ENCODE data around the gene TJP1.

TJP1 gene

DNA sequence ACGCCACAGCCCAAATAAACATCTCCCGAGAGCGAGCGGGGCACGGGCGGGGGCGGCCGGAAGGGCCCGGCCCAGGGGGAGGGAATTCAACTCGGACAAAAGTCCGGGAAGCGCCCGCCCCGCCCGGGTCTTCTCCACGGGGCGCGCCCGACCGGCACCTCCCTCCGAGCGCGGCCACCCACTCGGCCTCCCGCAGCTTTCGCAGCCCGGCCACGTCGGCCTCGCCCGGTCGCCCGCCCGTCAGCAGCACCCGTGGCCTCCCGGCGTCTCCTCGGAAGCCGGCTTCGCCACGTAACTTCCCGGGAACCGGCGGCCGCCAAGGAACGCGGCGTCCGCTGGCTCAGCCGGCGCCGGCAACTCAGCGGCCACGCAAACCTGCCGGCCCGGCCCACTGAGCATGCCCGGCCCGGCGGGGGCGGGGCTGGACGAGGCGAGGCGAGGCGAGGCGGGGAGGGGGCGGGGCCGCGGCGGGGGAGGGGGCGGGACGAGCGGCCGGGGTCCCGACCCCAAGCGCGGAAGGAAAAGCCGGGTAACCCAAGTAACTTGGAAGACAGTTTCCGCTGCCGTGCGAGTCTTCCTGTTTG, at the start of gene TJP1:
TJP1 (minus strand) TSS at position 369 of the 584 bp plus-strand sequence. CDS start 440 bp downstream, outside the sequence.
- DNase-seq (ENCODE audit: low read depth): peak; percentile 72

DNA sequence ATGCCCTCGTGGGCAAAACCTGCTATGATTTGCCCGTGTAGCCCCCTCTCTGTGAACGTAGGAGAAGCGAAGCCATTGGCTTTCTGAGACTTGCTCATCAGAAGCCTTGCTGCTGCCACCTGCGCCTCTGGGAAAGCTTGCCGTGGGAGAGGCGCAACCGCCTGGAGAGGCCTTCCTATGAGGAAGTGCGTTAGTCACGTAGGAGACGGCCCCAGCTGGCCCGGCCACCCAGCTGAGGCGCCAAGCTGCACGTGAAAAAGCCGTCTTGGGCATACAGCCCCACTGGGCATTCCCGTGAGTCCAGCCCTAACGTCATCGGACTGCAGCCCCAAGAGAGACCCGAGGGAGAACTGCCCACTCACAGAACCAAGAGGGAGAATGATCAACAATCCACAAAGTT, 49.1 kb upstream of the TJP1 start:
- no peak for DNase-seq (ENCODE audit: low read depth)

DNA sequence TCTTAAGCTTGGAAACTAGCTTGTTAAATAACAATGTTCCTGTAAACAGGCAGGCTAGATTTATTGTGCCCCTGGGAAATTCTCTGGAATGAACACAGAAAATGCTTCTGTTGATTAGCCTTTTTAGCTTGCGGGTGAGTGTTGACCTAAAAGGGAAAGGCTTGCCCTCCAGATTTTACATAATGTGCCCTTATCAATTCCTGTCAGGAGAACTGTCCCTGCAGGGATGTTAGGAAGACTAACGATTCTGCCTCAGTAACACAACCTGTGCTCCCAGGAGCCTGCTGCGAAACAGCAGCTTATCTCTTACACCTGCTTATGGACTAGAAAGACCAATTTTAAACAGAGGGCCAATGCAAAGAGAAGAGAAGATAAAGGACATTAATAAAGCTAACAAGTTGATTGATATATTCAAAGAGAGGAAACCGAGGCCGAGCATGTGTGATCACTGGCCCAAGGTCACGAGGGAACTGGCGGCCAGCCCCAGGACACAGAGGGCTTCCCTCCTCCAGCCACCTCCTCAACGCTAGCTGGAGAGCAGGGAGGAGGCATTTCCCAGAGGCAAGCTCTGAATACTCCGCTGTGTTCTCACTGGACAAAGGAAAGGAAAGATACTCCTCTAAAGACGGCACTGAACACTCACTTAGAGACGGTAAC, 48.4 kb upstream of the TJP1 start:
- no peak for DNase-seq (ENCODE audit: low read depth)

DNA sequence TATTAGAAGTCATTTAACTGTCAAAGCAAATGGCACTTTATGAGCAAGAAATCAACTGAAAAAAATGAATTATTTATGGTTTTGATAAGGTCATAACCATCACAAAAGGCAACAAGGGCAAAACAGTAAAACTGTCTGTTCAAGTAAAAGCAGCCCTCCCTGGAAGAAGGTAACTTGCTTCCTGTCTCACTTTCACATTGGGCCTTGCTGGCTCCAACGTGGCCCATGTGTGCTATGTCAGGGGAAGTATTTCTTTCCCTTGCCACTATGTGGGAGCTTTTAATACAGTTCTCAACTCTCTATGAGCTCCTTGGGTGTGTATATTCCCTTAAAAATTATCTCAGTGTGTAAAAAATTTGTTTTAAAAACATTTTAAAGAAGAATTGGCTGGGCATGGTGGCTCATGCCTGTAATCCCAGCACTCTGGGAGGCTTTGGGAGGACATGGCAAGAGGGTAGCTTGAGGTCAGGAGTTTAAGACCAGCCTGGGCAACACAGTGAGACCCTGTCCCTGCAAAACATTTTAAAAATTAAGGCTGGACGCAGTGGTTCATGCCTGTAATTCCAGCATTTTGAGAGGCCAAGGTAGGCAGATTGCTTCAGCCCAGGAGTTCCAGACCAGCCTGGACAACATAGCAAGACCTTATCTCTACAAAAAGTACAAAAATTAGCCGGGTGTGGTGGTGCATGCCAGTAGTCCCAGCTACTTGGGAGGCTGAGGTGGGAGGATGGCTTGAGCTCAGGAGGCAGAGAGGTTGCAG, 45.2 kb upstream of the TJP1 start:
- no peak for DNase-seq (ENCODE audit: low read depth)

DNA sequence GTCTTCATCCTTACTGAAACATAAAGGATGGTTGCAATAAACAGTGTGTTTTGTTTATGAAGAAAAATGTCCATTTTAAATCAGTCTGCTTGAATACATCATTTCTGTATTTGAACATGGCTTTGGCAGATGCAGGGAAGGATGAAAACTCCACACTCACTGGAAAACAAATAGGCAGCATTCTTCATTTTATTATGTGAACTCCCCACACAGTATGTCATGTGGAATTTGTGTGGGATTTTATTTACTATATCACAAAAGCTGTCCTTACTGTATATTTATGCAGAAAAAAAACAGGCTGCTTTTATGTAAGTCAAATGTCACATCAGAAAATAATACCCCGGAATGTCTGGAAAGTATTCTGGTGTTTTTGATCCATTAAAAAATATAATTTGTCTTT, 44.1 kb upstream of the TJP1 start:
- no peak for DNase-seq (ENCODE audit: low read depth)

DNA sequence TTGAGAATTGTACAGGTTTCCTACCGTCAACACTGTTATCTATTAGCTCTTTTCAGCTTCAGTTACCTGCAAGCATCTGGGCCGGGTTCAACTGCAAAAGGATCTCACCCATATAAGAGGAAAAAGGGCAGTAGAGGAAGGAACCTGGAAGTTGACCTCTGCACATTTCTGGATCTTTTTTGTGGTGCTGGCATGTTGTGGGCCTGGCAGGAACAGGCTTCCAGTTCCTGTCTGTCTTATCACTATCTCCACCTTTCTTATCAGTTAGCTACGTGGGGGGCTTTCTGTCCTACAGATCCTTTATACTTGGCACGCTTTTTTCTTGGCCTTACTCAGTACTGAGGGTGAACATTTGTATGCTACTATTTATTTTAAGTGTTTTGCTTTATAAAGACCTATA, 42.2 kb upstream of the TJP1 start:
- no peak for DNase-seq (ENCODE audit: low read depth)

DNA sequence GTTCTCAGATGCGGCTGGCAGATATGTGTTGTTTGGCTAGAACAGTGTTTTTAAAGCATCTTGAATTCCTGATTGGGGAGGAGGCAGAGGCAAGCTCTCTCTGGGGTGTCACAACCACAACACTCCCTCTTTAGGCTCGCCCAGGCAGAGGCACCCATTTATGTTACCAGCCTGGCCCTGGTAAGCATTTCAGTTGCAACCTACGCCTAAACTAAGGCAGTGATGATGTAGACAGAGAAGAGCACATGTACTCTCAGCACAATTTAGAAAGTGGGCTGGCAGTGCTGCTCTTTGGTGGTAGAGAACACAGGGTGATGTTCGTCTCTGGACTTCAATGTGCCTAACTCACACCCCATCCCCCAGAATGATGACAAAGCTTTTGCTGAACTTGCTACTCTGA, 41.2 kb upstream of the TJP1 start:
- DNase-seq (ENCODE audit: low read depth): no peak

DNA sequence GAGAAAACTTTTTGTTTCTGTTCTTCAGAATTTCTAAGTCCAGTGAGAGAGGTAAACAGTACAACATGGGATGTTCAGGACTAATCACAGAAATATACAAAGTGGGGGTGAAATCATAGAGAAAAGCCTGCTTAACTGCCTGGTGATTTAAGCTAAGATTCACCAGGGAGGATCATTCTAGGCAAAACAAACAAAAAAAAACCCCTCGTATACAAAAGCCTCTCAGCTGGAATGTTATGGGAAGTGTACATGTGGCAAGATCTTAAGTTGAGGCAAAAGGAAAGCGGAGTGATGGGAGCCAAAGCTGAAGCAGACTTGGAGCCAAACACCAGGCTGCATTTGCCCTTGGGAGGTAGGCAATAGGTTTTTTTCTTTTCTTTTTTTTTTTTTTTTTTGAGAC, 40.0 kb upstream of the TJP1 start:
- DNase-seq (ENCODE audit: low read depth): no peak

DNA sequence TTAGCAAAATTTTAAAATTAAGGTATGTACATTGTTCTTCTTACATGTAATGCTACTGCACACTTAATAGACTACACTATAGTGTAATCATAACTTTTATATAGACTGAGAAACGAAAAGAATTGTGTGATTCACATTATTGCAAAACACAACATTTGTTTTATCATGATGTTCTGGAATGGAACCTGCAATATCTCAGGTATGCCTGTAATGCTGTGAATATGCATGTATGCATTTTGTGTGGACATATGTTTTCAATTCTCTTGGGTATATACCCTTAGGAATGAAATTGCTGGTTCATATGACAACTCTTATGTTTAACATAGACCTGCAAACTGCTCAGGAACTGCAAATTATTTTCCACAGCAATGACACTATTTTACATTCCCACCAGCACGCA, 38.6 kb upstream of the TJP1 start:
- DNase-seq (ENCODE audit: low read depth): no peak

DNA sequence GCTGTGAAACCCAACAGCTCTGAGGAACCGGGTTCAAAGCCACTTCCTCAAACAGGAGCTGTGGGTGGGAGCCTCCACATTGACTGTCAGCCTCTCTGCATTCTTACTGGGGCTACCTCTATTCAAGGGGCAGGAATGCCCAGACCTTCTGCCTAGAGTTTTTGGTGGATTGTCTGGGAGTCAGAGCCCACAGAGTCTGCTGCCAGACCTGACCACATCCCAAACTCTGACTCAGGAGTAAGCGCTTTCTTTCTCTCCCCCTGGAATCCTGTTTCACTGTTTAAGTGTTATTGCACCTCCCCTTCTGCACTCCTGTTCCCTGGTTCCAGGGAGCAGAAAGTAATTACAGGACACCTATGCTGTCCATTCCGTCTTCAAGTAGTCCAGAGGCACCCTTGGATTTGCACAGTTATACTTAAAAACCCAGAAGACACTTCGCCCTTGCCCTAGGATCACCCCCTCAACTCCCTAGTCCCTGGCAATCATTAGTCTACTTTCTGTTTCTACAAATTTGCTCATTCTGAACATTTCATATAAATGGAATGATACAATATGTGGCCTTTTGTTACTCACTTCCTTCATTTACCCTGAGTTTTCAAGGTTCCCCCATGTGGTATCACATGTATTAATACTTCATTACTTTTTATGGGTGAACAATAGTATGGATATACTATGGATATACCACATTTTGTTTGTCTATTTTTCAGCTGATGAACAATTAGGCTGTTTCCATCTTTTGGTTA, 37.9 kb upstream of the TJP1 start:
- DNase-seq (ENCODE audit: low read depth): no peak

DNA sequence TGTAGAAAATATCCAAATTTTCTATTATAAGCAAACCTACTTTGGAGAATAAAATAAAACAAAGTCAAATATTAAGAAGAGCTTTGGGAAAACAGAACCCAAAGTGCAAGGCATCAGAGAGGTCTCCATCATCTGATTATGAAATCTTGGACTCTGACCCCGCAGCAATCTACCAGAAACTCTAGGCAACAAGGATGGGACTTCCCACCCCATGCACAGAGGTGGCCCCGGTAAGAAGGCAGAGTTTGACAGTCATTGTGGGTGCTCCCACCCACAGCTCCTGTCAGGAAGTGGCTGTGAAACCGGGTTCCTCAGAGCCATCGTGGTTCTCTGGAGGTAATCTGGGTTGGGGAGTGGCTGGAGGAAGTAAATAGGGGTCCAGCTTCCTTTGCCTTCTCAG, 37.0 kb upstream of the TJP1 start:
- no peak for DNase-seq (ENCODE audit: low read depth)

DNA sequence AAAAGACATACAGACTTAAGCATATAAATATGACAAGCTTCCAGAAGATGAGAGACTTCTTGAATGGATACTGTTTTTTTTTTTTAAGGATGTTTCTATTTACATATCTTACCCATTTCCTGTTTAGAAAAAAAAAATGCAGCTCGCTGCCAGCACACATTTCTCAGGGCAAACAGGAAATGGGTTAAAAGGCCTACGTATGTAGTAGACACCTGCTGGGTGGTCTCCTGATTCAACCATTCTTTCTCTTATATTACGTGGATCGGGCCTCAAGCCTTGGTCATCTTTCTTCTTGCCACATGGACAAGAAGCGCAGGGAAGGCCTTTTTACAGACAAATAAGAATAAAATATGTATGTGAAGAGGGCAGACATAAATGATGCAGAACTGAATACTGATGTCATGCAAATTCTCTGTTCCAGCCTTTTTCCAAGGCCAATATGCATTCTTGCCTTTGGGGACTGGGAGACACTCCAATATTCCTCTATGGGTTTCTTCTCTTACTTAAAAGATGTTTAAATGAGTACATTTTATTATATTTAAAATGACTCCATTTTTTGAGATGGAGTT, 35.0 kb upstream of the TJP1 start:
- no peak for DNase-seq (ENCODE audit: low read depth)

DNA sequence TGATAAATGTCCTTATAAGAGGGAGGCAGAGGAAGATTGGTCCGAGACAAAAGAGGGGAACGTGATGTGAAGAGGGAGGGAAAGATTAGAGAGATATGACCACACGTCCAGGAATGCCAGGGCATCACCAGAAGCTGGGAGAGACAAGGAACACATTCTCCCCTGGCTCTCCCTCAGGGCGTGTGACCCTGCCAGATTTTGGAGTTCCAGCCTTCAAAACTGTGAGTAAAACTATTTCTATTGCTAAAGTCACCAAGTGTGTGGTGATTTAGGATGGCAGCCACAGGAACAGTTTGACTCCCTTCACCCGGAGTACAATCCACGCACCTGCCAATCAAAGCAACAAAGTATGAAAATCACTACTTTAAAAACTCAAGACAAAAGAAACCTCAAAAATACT, 32.1 kb upstream of the TJP1 start:
- no peak for DNase-seq (ENCODE audit: low read depth)

DNA sequence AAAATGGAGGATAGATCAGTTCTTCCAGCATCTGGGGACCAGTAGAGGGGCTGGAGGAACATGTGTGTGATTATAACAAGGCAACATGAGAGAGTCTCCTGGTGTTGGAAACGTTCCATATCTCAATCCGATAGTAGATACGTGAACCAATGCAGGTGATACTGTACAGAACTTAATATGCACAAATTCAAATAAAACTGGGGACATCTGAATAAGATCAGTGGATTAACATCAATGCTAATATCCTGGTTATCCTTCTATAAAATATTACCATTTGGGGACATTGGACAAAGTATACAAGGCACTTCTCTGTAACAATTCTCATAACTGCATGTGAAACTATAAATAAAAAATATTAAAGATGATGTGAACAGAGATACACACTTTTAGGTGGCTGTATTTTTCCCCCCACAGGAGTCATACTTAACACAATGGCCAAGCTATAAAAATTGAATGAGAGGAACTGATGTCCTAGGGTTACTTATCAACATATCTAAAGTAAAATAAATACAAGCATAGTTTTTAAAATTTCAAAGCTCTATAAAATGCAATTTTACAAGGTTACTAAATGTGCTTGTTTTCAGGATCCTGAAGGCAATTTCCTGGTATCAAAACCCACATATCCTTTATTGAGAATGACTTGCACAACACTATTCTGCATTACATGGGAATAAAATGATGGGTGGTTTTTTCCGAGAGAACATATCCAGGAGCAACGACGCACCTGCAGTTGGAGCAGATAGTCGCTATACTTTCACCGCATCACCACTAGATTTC, 31.1 kb upstream of the TJP1 start:
- DNase-seq (ENCODE audit: low read depth): no peak

DNA sequence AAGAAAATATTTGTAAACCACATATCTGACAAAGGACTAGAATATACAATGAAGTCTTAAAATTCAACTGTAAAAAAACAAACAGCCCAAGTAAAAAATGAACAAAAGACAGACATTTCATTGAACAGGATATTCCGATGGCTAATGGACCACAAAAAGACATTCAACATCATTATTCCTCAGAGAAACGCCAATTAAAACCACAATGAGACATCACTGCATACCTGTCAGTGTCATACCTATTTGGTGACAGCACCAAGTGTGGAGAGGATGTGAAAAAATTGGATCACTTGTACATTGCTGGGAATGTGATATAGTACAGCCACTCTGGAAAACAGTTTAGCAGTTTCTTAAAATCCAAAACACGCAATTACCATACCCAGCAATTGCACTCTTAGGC, 29.9 kb upstream of the TJP1 start:
- no peak for DNase-seq (ENCODE audit: low read depth)

DNA sequence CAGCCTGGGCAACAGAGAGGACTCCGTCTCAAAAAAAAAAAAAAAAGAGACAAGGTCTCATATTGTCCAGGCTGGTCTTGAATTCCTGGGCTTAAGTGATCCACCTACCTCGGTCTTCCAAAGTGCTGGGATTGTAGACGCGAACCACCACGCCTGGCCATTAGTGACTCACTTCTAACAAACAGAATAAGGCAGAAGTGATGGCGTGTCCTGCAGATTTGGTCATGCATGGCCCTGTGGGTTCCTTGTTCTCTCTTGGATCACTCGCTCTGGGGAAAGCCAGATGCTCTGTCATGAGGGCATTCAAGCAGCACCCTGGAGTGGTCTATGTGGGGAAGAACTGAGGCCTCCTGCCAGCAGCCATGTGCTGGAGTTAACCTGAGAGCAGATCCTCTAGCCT, 27.4 kb upstream of the TJP1 start:
- no peak for DNase-seq (ENCODE audit: low read depth)

DNA sequence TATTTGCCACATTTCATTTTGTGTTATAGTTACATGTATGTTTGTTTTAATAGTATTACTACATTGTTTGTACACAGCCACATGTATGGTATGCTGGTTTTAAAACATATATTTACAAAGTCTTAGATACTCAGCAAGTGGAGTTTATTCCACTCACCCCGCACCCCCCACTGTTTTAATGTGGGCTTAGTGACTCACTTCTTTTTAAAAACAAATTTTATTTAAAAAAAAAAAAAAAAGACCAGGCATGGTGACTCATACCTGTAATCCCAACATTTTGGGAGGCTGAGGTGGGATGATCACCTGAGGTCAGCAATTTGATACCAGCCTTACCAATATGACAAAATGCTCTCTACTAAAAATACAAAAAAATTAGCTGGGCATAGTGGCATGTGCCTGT, 26.9 kb upstream of the TJP1 start:
- no peak for DNase-seq (ENCODE audit: low read depth)

DNA sequence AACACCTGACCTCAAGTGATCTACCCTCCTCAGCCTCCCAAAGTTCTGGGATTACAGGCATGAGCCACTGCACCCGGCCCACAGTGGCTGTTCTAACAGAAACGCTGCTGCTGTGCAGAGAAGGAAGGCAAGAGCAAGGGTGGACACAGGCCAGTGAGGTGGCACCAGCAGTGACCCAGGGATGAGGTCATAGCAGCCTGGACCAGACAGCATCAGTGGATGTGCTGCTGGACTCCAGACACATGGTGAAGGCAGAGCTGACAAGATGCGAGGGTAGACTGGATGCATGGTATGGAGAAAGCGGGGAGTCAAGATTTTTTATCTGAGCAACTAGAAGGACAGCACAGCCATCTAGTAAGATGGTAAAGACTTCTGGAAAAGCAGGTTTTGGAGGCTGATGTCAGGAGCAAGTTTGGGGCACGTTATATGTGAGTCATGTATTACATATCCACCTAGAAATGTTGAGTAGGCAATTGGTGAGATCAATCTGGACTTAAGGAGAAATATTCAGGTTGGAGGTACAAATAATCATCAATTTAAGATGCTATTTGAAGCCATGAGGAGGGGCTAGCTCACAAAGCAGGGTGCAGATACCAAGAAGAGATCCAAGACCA, 22.1 kb upstream of the TJP1 start:
- no peak for DNase-seq (ENCODE audit: low read depth)

DNA sequence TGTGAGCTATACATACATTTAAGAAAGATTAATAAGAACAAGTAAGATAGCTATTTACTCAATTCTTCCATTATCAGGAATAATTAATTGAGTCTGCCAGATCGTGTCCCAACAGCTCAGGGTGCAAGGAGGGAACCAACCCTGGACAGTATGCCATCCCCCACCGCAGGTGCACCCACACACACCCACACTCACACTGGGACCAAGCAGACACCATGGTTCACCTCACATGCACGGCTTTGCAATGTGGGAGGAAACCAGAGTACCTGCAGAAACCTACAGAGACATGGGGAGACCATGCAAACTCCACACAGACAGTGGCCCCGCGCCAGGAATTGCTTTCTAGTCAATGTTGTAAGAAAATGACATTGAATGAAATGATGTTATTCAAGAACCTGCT, 20.0 kb upstream of the TJP1 start:
- DNase-seq (ENCODE audit: low read depth): no peak

DNA sequence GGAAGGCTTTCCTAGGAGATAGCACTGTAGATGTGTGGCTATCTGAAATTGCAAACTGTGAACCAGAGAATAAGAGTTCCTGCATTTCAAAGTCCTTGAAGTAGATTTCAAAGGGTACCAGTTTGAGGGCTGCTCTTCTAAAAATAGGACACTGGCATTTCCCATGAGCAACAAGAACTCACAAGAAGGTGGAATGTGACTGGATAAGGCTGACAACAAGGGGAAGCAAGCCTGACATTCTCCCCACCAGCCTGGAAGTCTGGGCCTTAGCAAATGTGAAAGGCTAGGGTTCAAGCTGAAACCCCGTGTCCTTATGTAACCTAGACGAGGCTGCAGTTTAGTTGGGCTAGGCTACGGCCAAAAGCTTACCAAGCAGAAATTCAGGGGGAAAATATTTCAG, 18.7 kb upstream of the TJP1 start:
- DNase-seq (ENCODE audit: low read depth): no peak

DNA sequence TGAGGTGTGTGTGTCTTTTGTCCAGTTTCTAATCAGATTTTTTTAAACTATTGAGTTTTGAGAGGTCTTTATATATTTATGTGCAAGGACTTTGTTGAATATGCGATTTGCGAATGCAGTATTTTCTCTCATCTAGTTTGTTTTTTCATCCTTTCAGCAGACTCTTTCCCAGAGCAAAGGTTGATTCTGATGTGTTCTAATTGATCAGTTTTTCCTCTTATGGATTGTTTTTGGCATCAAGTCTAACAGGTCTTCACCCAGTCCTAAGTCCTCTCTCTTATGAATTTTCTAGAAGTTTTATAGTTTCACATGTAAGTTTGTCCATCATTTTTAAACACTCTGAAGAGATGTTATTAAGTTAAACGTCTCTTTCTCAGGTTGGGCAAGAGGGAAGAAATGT, 17.8 kb upstream of the TJP1 start:
- no peak for DNase-seq (ENCODE audit: low read depth)

All from fibroblast of gingiva (primary cell).